Karpas-422 (cell line): ENCODE data around the gene HYAL2. TPM values are rescaled to one million over a fixed set of nuclear protein-coding genes. Genes with fewer than 3 reads are reported as not detected.

Experiments used
- DNase-seq: peaks from one replicate; pipeline ENCODE4 v3.0.0-alpha.2; 2015
- H2AFZ ChIP-seq: fragments of 200-600 bp; sonication (generic); 2 replicates; pipeline ENCODE4 v1.6.1; 2014; ENCODE audit warnings: antibody characterized with exemption, low read length, mixed read lengths
- H3K27ac ChIP-seq: fragments of 200-600 bp; sonication (generic); 2 replicates; pipeline ENCODE4 v1.5.1; 2014; ENCODE audit warnings: mild to moderate bottlenecking, low read length, moderate library complexity
- H3K27me3 ChIP-seq: fragments of 200-600 bp; sonication (generic); 2 replicates; pipeline ENCODE4 v1.6.1; 2014; ENCODE audit warnings: low read length, mixed read lengths
- H3K36me3 ChIP-seq: fragments of 200-600 bp; sonication (generic); 2 replicates; pipeline ENCODE4 v1.6.1; 2014; ENCODE audit warnings: low read length, mixed read lengths; ENCODE audit not compliant: insufficient read depth
- H3K4me1 ChIP-seq: fragments of 200-600 bp; sonication (generic); 2 replicates; pipeline ENCODE4 v1.6.1; 2014; ENCODE audit warnings: mild to moderate bottlenecking, low read length, mixed read lengths
- H3K4me2 ChIP-seq: fragments of 200-600 bp; sonication (generic); 2 replicates; pipeline ENCODE4 v1.6.1; 2014; ENCODE audit warnings: low read length, low read depth, mild to moderate bottlenecking; ENCODE audit not compliant: poor library complexity, severe bottlenecking
- H3K4me3 ChIP-seq: fragments of 200-600 bp; sonication (generic); 2 replicates; pipeline ENCODE4 v1.5.1; 2014; ENCODE audit warnings: mild to moderate bottlenecking, antibody characterized with exemption, low read length, mixed read lengths
- H3K79me2 ChIP-seq: fragments of 200-600 bp; sonication (generic); 2 replicates; pipeline ENCODE4 v1.6.1; 2014; ENCODE audit warnings: mild to moderate bottlenecking, low read length, mixed read lengths
- H3K9ac ChIP-seq: fragments of 200-600 bp; sonication (generic); 2 replicates; pipeline ENCODE4 v1.6.0; 2014; ENCODE audit warnings: low read length
- H3K9me2 ChIP-seq: fragments of 200-600 bp; sonication (generic), shearing (Covaris generic); replicated peaks from 2 replicates; pipeline ENCODE4 v1.6.0; 2014; ENCODE audit warnings: mild to moderate bottlenecking, low read length, moderate library complexity; ENCODE audit not compliant: insufficient read depth
- H3K9me3 ChIP-seq: fragments of 300-700, 200-600 bp; sonication (generic); 2 replicates; pipeline ENCODE4 v1.6.1; 2014; ENCODE audit warnings: low read length, mixed read lengths
- H4K20me1 ChIP-seq: fragments of 200-600 bp; sonication (generic); 2 replicates; pipeline ENCODE4 v1.6.1; 2014; ENCODE audit warnings: mild to moderate bottlenecking, antibody characterized with exemption, low read length, low read depth; ENCODE audit not compliant: insufficient read depth
- total RNA-seq: library from RNA; depleted of rRNA; stranded (reverse); fragments of >200 nt; shearing (Covaris generic); gene quantifications from 2 replicates; pipeline ENCODE4 v1.2.3, GENCODE V29; 2014; ENCODE audit warnings: low replicate concordance

Gene HYAL2
- total RNA-seq, 1 experiment from 2014 or later = 12.8 TPM

GRCh38 chr3:50339485-50340146 is 17.1 kb upstream of the HYAL2 start:
- H3K9ac ChIP-seq = peak overlapping the region; percentile 99
- H3K27me3 ChIP-seq = no peaks in the 10 kb centered on the region
- peak overlapping the region; percentile 97 for H3K4me2 ChIP-seq
- H3K4me3 ChIP-seq = peak overlapping the region; percentile 95
- H3K27ac ChIP-seq = peak overlapping the region; percentile 91
- no peaks in the 10 kb centered on the region for H3K9me3 ChIP-seq
- no peaks in the 10 kb centered on the region for H3K9me2 ChIP-seq
- H4K20me1 ChIP-seq = peaks cover 10% of the 10 kb centered on the region; the same call in 1 of the 2 replicates
- peaks cover 58% of the 10 kb centered on the region for H3K4me1 ChIP-seq
- peaks cover 13% of the 10 kb centered on the region for H3K36me3 ChIP-seq
- DNase-seq = peak; percentile 84
- H3K79me2 ChIP-seq = peaks cover 54% of the 10 kb centered on the region
- no peak overlapping the region for H2AFZ ChIP-seq

GRCh38 chr3:50338965-50339364 is 16.4 kb upstream of the HYAL2 start:
- H3K79me2 ChIP-seq = peaks cover 61% of the 10 kb centered on the region
- peaks cover 17% of the 10 kb centered on the region; the same call in 1 of the 2 replicates for H4K20me1 ChIP-seq
- peak overlapping the region; percentile 97 for H3K4me2 ChIP-seq
- peaks cover 19% of the 10 kb centered on the region for H3K36me3 ChIP-seq
- no peak overlapping the region for H2AFZ ChIP-seq
- DNase-seq = peak; percentile 82
- H3K27ac ChIP-seq = peak overlapping the region; percentile 91
- H3K4me3 ChIP-seq = peak overlapping the region; percentile 95
- no peaks in the 10 kb centered on the region for H3K9me3 ChIP-seq
- H3K27me3 ChIP-seq = no peaks in the 10 kb centered on the region
- no peaks in the 10 kb centered on the region for H3K9me2 ChIP-seq
- peak overlapping the region; percentile 99 for H3K9ac ChIP-seq
- H3K4me1 ChIP-seq = peaks cover 64% of the 10 kb centered on the region

- H3K79me2 ChIP-seq = peaks cover 66% of the 10 kb centered on the region
- no peaks in the 10 kb centered on the region for H3K9me2 ChIP-seq
- peak overlapping the region; percentile 95 for H3K4me3 ChIP-seq
- H3K27ac ChIP-seq = peak overlapping the region; percentile 91
- peaks cover 22% of the 10 kb centered on the region for H3K36me3 ChIP-seq
- H3K9me3 ChIP-seq = no peaks in the 10 kb centered on the region
- peak overlapping the region; percentile 16; the same call in 1 of the 2 replicates for H2AFZ ChIP-seq
- peak overlapping the region; percentile 99 for H3K9ac ChIP-seq
- DNase-seq = peak; percentile 99
- no peaks in the 10 kb centered on the region for H3K27me3 ChIP-seq
- peaks cover 20% of the 10 kb centered on the region; the same call in 1 of the 2 replicates for H4K20me1 ChIP-seq
- peak overlapping the region; percentile 97 for H3K4me2 ChIP-seq
- H3K4me1 ChIP-seq = peaks cover 66% of the 10 kb centered on the region
Observed at GRCh38 chr3:50337175-50337861, 14.8 kb upstream of the HYAL2 start.

GRCh38 chr3:50336452-50337174 is 14.1 kb upstream of the HYAL2 start:
- Histone ChIP-seq H2AFZ (peak overlapping the region; percentile 16; the same call in 1 of the 2 replicates), H3K4me3 (peak overlapping the region; percentile 95), H3K27ac (peak overlapping the region; percentile 91), H3K9me3 (no peaks in the 10 kb centered on the region), H3K36me3 (peaks cover 29% of the 10 kb centered on the region), H4K20me1 (peaks cover 20% of the 10 kb centered on the region; the same call in 1 of the 2 replicates), H3K9ac (peak overlapping the region; percentile 99), H3K9me2 (no peaks in the 10 kb centered on the region), H3K4me1 (peaks cover 64% of the 10 kb centered on the region), H3K4me2 (peak overlapping the region; percentile 97), H3K79me2 (peaks cover 68% of the 10 kb centered on the region), H3K27me3 (no peaks in the 10 kb centered on the region)
- no peak for DNase-seq

GRCh38 chr3:50334339-50335075 is 12.0 kb upstream of the HYAL2 start:
- Histone ChIP-seq H3K9me3 (no peaks in the 10 kb centered on the region), H3K36me3 (peaks cover 45% of the 10 kb centered on the region), H3K4me3 (no peak overlapping the region), H3K9ac (peak overlapping the region; percentile 40; the same call in 1 of the 2 replicates), H3K27me3 (no peaks in the 10 kb centered on the region), H3K4me1 (peaks cover 56% of the 10 kb centered on the region), H4K20me1 (peaks cover 20% of the 10 kb centered on the region; the same call in 1 of the 2 replicates), H3K27ac (no peak overlapping the region; the same call in 1 of the 2 replicates), H3K79me2 (peaks cover 59% of the 10 kb centered on the region), H2AFZ (no peak overlapping the region), H3K9me2 (no peaks in the 10 kb centered on the region), H3K4me2 (no peak overlapping the region)
- DNase-seq = no peak

GRCh38 chr3:50333744-50334328 is 11.3 kb upstream of the HYAL2 start:
- no peak overlapping the region for H3K27ac ChIP-seq
- DNase-seq = no peak
- H3K79me2 ChIP-seq = peaks cover 54% of the 10 kb centered on the region
- H2AFZ ChIP-seq = no peak overlapping the region
- peaks cover 55% of the 10 kb centered on the region for H3K4me1 ChIP-seq
- H3K27me3 ChIP-seq = no peaks in the 10 kb centered on the region
- no peaks in the 10 kb centered on the region for H3K9me2 ChIP-seq
- no peak overlapping the region for H3K4me2 ChIP-seq
- H3K9ac ChIP-seq = no peak overlapping the region
- no peak overlapping the region for H3K4me3 ChIP-seq
- H3K9me3 ChIP-seq = no peaks in the 10 kb centered on the region
- H4K20me1 ChIP-seq = peaks cover 20% of the 10 kb centered on the region; the same call in 1 of the 2 replicates
- H3K36me3 ChIP-seq = peaks cover 46% of the 10 kb centered on the region

GRCh38 chr3:50331364-50331907 is 8.9 kb upstream of the HYAL2 start:
- no peaks in the 10 kb centered on the region for H3K9me2 ChIP-seq

More at GRCh38 chr3:50331364-50331907, 8.9 kb upstream of the HYAL2 start:
- Histone ChIP-seq H3K4me2 (no peak overlapping the region), H3K9me3 (no peaks in the 10 kb centered on the region), H3K9ac (no peak overlapping the region), H3K79me2 (peaks cover 48% of the 10 kb centered on the region), H3K27ac (no peak overlapping the region), H3K27me3 (no peaks in the 10 kb centered on the region), H3K4me1 (peaks cover 57% of the 10 kb centered on the region), H3K4me3 (no peak overlapping the region), H4K20me1 (peaks cover 22% of the 10 kb centered on the region; the same call in 1 of the 2 replicates), H3K36me3 (peaks cover 43% of the 10 kb centered on the region), H2AFZ (no peak overlapping the region)
- DNase-seq = no peak
